Peyer's patch (tissue), 4 donors: ENCODE data around the gene PWWP2B. TPM values are rescaled to one million over a fixed set of nuclear protein-coding genes. Genes with fewer than 3 reads are reported as not detected.

Experiments
- DNase-seq, 3 donors: peaks; one replicate each; pipeline ENCODE4 v3.0.0-alpha.2; 2017 to 2019
- H3K27ac ChIP-seq, 4 donors: fragments of 200-600 bp; sonication (generic); one replicate each; pipeline ENCODE4 v1.5.1; 2016 to 2019
- H3K27me3 ChIP-seq, 2 donors: fragments of 200-600 bp; sonication (generic); one replicate each; pipeline ENCODE4 v1.5.1; 2019
- H3K36me3 ChIP-seq, 3 donors: fragments of 200-600 bp; sonication (generic); one replicate each; pipeline ENCODE4 v1.5.1; 2016 to 2019
- H3K4me1 ChIP-seq, 4 donors: fragments of 200-600 bp; sonication (generic); one replicate each; pipeline ENCODE4 v1.5.1; 2016 to 2019
- H3K4me3 ChIP-seq, 4 donors: fragments of 200-600 bp; sonication (generic); 1 replicate in 3 of 4; 2 replicates in 1 of 4; pipeline ENCODE4 v1.5.1; 2016 to 2019; ENCODE audit warnings: mild to moderate bottlenecking in 1 of 4
- H3K9me3 ChIP-seq, 4 donors: fragments of 200-600 bp; sonication (generic); one replicate each; pipeline ENCODE4 v1.5.1; 2016 to 2019; ENCODE audit warnings: mild to moderate bottlenecking in 1 of 4
- CTCF ChIP-seq, 6 experiments: fragments of 450-650 bp in 4 of 6; fragments of 200-600 bp in 2 of 6; sonication (generic) in 1 of 6; IDR thresholded peaks; one replicate each; pipeline ENCODE4 v1.5.1; 2017 to 2019; ENCODE audit warnings: antibody characterized with exemption in 6 of 6, mild to moderate bottlenecking in 3 of 6, moderate library complexity in 1 of 6
- POLR2A ChIP-seq, 2 donors: fragments of 450-650 bp; IDR thresholded peaks; one replicate each; pipeline ENCODE4 v1.5.1; 2017; ENCODE audit warnings: antibody characterized with exemption in 2 of 2, mild to moderate bottlenecking in 2 of 2, moderate library complexity in 2 of 2
- total RNA-seq, 4 donors: library from RNA; depleted of rRNA; stranded (reverse); fragments of >200 nt; gene quantifications; one replicate each; pipeline ENCODE4 v1.1.0, GENCODE V29; 2016

The PWWP2B gene
- total RNA-seq, 4 donors from 2014 or later, result 11.4 to 19.2 (median 15.1) TPM

GRCh38 chr10:132419538-132420468 is 22.8 kb downstream of the PWWP2B start:
- H3K4me1 ChIP-seq, result peaks cover 27 to 66% (median 51%) of the 10 kb centered on the region in 4 donors
- TF ChIP-seq POLR2A (IDR thresholded peaks at IDR 0.05) (no peak), CTCF (IDR thresholded peaks at IDR 0.05) (no peak)
- H3K27ac ChIP-seq, result peak overlapping the region; percentile 84 to 93 (median 90)
- no peaks in the 10 kb centered on the region for H3K36me3 ChIP-seq
- DNase-seq, result no peak
- no peaks in the 10 kb centered on the region for H3K27me3 ChIP-seq
- H3K9me3 ChIP-seq, result no peaks in the 10 kb centered on the region
- no peak overlapping the region for H3K4me3 ChIP-seq

GRCh38 chr10:132420469-132420980 is 23.5 kb downstream of the PWWP2B start:
- H3K9me3 ChIP-seq, result no peaks in the 10 kb centered on the region
- no peaks in the 10 kb centered on the region for H3K27me3 ChIP-seq
- peak overlapping the region; percentile 84 to 93 (median 90) for H3K27ac ChIP-seq
- TF ChIP-seq CTCF (IDR thresholded peaks at IDR 0.05) (no peak), POLR2A (IDR thresholded peaks at IDR 0.05) (no peak)
- H3K4me3 ChIP-seq, result no peak overlapping the region
- no peaks in the 10 kb centered on the region for H3K36me3 ChIP-seq
- peaks cover 27 to 66% (median 51%) of the 10 kb centered on the region in 4 donors for H3K4me1 ChIP-seq
- DNase-seq, result peak in 1 of 3 donors; percentile 45

- Histone ChIP-seq H3K27me3 (no peaks in the 10 kb centered on the region), H3K36me3 (no peaks in the 10 kb centered on the region), H3K27ac (peak overlapping the region; percentile 84 to 93 (median 90)), H3K9me3 (no peaks in the 10 kb centered on the region), H3K4me1 (peaks cover 27 to 66% (median 51%) of the 10 kb centered on the region in 4 donors), H3K4me3 (peak overlapping the region in 3 of 4 donors; percentile 4 to 37 (median 16))
- DNase-seq, result peak; percentile 82 to 88 (median 83)
- TF ChIP-seq POLR2A (IDR thresholded peaks at IDR 0.05) (peak in 1 of 2 donors; percentile 45), CTCF (IDR thresholded peaks at IDR 0.05) (peak in 1 of 6 experiments; percentile 10)
Measured at GRCh38 chr10:132420981-132421846, 24.2 kb downstream of the PWWP2B start.

- Histone ChIP-seq H3K27ac (peak overlapping the region; percentile 84 to 93 (median 90)), H3K4me3 (peak overlapping the region in 1 of 4 donors; percentile 16), H3K4me1 (peaks cover 27 to 64% (median 46%) of the 10 kb centered on the region in 4 donors), H3K27me3 (no peaks in the 10 kb centered on the region), H3K9me3 (no peaks in the 10 kb centered on the region), H3K36me3 (no peaks in the 10 kb centered on the region)
- DNase-seq, result peak in 2 of 3 donors; percentile 91
- no peak for TF ChIP-seq CTCF (IDR thresholded peaks at IDR 0.05)
- TF ChIP-seq POLR2A (IDR thresholded peaks at IDR 0.05), result no peak
Measured at GRCh38 chr10:132421847-132422751, 25.1 kb downstream of the PWWP2B start.
